ENCODE results near the gene ELN.

ELN gene

DNA sequence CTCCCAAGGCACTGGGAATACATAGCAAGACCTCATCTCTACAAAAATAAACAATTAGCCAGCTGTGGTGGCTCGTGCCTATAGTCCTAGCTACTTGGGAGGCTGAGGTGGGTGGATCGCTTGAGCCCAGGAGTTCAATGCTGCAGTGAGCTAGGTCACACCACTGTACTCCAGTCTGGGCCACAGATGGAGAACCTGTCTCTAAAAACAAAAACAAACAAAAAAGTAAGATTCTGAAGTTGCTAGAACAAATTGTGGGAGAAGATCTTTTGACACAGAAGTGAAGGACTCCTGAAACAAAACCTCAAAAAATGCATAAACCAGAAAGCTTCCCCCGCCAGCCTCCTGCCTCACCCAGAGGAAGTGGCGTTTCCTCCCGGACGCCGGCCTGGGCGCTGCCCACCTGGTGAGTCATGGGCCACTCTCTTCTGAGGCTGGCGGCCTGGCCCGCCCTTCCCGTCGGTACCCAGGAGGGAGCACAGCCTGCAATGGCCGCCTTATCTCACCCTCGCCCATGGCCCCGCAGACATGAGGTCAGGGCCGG is 25.4 kb upstream of the ELN start:
- Histone ChIP-seq H3K27me3 (replicated peaks) (no peaks in the 10 kb centered on the region), H3K36me3 (replicated peaks) (no peaks in the 10 kb centered on the region), H3K4me3 (ENCODE audit: low read depth, low read length) (no peak overlapping the region), H3K27ac (peak overlapping the region; percentile 13)
- in situ Hi-C loops (cut with HindIII; ENCODE audit: low pct_ligation_motif_present, low sequenced_read_pairs) = no loop called here
- peak; percentile 56 for DNase-seq
- TF ChIP-seq, protein P1, sequence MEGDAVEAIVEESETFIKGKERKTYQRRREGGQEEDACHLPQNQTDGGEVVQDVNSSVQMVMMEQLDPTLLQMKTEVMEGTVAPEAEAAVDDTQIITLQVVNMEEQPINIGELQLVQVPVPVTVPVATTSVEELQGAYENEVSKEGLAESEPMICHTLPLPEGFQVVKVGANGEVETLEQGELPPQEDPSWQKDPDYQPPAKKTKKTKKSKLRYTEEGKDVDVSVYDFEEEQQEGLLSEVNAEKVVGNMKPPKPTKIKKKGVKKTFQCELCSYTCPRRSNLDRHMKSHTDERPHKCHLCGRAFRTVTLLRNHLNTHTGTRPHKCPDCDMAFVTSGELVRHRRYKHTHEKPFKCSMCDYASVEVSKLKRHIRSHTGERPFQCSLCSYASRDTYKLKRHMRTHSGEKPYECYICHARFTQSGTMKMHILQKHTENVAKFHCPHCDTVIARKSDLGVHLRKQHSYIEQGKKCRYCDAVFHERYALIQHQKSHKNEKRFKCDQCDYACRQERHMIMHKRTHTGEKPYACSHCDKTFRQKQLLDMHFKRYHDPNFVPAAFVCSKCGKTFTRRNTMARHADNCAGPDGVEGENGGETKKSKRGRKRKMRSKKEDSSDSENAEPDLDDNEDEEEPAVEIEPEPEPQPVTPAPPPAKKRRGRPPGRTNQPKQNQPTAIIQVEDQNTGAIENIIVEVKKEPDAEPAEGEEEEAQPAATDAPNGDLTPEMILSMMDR (IDR thresholded peaks at IDR 0.05; ENCODE audit: low read depth, low read length, missing control alignments) = no peak

DNA sequence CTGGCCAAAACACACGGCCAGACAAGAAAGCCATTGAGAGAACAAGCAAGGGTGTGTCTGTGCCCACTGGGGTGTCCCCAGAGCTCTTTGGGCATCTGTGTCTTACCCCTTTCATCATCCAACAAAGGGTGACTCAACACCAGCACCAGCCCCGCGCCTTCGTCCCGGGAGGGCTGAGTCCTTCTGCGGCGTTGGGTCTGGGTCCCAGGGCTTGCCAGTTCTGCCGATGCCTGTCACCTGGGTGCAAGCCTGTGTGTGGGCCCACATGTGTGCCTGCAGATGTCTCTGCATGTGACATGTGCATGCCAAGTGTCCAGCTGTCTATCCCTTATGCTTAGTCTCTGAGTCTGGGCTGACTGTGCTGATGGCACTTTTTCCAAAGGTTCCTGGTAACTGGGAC is 24.4 kb upstream of the ELN start:
- Histone ChIP-seq H3K4me3 (ENCODE audit: low read depth, low read length) (no peak overlapping the region), H3K27me3 (replicated peaks) (no peaks in the 10 kb centered on the region), H3K27ac (no peak overlapping the region), H3K36me3 (replicated peaks) (no peaks in the 10 kb centered on the region)
- TF ChIP-seq, protein P1 (IDR thresholded peaks at IDR 0.05; ENCODE audit: low read depth, low read length, missing control alignments) = no peak
- no peak for DNase-seq
- in situ Hi-C loops (cut with HindIII; ENCODE audit: low pct_ligation_motif_present, low sequenced_read_pairs) = no loop called here

DNA sequence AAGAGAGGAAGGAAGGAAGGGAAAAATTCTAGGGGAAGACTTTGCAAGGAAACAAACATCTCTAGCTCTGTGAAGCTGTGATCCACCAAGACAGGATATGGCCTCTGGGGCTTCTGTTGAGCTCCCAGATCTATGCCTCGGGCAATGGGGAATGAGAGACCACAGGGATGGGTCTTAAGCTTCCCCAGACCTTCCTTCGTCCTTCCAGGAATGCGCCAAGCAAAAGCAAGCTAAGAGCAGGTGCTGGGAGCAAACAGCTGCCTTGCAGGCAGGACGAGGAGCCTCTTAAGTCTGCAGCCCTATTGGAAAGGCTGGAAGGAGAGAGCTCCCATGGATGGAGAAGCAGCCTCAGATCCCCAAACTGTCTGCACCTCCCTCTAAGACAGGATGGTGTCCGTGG is 21.9 kb upstream of the ELN start:
- no peak for DNase-seq
- Histone ChIP-seq H3K4me3 (ENCODE audit: low read depth, low read length) (no peak overlapping the region), H3K36me3 (replicated peaks) (no peaks in the 10 kb centered on the region), H3K27me3 (replicated peaks) (no peaks in the 10 kb centered on the region), H3K27ac (no peak overlapping the region)
- TF ChIP-seq, protein P1 (IDR thresholded peaks at IDR 0.05; ENCODE audit: low read depth, low read length, missing control alignments) = no peak
- in situ Hi-C loops (cut with HindIII; ENCODE audit: low pct_ligation_motif_present, low sequenced_read_pairs) = no loop called here

DNA sequence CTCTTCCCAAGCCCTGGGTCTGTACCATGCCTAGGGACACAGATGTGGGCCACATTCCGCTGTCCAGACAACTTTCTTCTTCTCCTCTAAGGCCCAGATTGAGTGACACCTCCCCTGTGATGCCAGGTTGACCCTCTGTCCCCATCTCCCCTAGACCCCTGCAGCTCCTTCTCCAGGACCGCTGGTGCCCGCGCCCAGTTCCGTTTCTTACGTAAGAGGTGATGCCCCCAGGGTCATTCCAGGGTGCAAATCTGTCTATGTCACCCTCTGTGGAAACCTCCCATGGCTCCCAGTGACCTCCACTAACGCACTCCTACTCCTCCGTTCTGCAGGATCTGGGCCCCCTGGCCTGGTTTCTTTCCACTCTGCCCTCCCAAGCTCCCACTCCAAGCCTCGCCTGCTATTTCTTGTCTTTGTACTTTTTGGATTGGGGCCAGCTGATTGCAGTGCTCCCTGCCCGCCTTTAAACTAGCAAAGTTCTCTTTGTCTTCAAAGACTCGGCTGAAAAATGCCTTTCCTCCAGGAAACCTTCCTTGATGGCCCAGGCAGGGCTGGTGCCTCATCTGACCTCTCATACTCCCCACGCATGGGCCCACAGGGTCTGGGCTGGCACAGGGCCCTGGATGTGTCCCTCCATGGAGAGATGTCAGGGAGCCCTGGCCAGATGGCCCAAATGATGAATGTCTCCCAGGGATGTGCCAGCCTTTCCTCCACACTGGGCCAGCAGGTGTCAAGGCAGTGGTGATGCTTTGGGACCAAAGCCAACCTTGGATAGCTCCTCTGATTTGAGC is 21.3 kb upstream of the ELN start:
- no peaks in the 10 kb centered on the region for H3K36me3 ChIP-seq (replicated peaks)
- H3K4me3 ChIP-seq (ENCODE audit: low read depth, low read length) = no peak overlapping the region
- TF ChIP-seq, protein P1 (IDR thresholded peaks at IDR 0.05; ENCODE audit: low read depth, low read length, missing control alignments) = no peak
- in situ Hi-C loops (cut with HindIII; ENCODE audit: low pct_ligation_motif_present, low sequenced_read_pairs) = no loop called here
- no peak overlapping the region for H3K27ac ChIP-seq
- H3K27me3 ChIP-seq (replicated peaks) = no peaks in the 10 kb centered on the region
- peak; percentile 27 for DNase-seq

DNA sequence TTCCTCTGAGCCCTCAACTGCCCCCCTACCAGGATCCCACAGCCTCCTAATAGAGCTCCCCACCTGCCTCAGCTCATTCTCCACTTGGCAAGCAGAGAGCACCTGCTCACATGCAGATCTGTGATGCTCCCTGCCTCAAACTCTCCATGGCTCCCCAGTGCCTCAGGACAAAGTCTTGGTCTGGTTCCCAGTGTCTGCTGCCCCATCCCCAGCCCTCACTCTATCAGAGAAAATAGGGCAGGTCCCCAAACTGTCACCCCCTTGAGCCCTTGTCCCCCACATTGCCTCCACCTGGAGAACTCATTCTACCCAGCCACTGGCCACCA is 20.8 kb upstream of the ELN start:
- no peaks in the 10 kb centered on the region for H3K36me3 ChIP-seq (replicated peaks)
- in situ Hi-C loops (cut with HindIII; ENCODE audit: low pct_ligation_motif_present, low sequenced_read_pairs) = no loop called here
- TF ChIP-seq, protein P1 (IDR thresholded peaks at IDR 0.05; ENCODE audit: low read depth, low read length, missing control alignments) = no peak
- DNase-seq = no peak
- no peak overlapping the region for H3K4me3 ChIP-seq (ENCODE audit: low read depth, low read length)
- H3K27ac ChIP-seq = no peak overlapping the region
- no peaks in the 10 kb centered on the region for H3K27me3 ChIP-seq (replicated peaks)

DNA sequence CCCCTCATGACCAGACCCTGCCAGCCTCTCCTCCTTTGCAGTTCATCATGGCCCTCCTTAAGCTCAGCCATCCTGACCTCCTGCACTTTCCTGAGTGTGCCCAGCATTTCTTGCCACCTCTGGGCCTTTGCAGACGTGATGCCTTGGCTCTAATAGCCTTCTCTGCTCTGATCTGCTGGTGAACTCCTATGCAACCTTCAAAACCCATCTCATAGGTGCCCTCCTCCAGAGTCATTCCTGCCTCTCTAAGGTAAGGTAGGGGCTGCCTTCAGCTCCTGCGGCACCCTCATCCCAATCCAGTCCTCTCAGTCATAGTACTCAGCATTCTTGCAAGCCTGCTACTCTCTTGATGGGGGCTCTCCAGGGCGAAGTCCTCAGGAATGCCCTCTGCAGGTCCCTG is 19.3 kb upstream of the ELN start:
- TF ChIP-seq, protein P1 (IDR thresholded peaks at IDR 0.05; ENCODE audit: low read depth, low read length, missing control alignments) = no peak
- DNase-seq = no peak
- H3K27ac ChIP-seq = no peak overlapping the region
- H3K27me3 ChIP-seq (replicated peaks) = no peaks in the 10 kb centered on the region
- no peaks in the 10 kb centered on the region for H3K36me3 ChIP-seq (replicated peaks)
- H3K4me3 ChIP-seq (ENCODE audit: low read depth, low read length) = no peak overlapping the region
- in situ Hi-C loops (cut with HindIII; ENCODE audit: low pct_ligation_motif_present, low sequenced_read_pairs) = no loop called here

Measured in brain microvascular endothelial cell (primary cell).